T-helper 17 cell (primary cell): Measurements from ENCODE around the gene SNX19. TPM values are rescaled to one million over a fixed set of nuclear protein-coding genes. Genes with fewer than 3 reads are reported as not detected.

Experiments
- ATAC-seq: fragments of 150-1000 bp; cut with Tn5 transposase; 2 replicates; pipeline ENCODE4 v1.10.0; 2021; ENCODE audit warnings: mild to moderate bottlenecking, moderate library complexity
- DNase-seq, 3 donors: peaks; one replicate each; pipeline versions ENCODE4 v3.0.0 to v3.0.0-alpha.2; 2020 to 2021
- H3K9me3 ChIP-seq: one replicate; pipeline ENCODE4 v1.7.0; 2013; ENCODE audit warnings: low read length, mild to moderate bottlenecking; ENCODE audit not compliant: control insufficient read depth, poor library complexity, severe bottlenecking
- H3K27ac Mint-ChIP-seq: one replicate; pipeline ENCODE4 v1.8.0; 2022; ENCODE audit warnings: mild to moderate bottlenecking, moderate library complexity, mixed read lengths
- H3K27me3 Mint-ChIP-seq: one replicate; pipeline ENCODE4 v1.8.0; 2022; ENCODE audit warnings: mixed read lengths
- H3K36me3 Mint-ChIP-seq: one replicate; pipeline ENCODE4 v1.8.0; 2022; ENCODE audit warnings: low read depth, mixed read lengths
- H3K4me1 Mint-ChIP-seq: one replicate; pipeline ENCODE4 v1.8.0; 2022; ENCODE audit warnings: mild to moderate bottlenecking, mixed read lengths
- H3K4me3 Mint-ChIP-seq: one replicate; pipeline ENCODE4 v1.8.0; 2022; ENCODE audit warnings: mild to moderate bottlenecking, moderate library complexity, mixed read lengths
- total RNA-seq, 4 donors: library from RNA in 2 of 4; stranded (reverse) in 2 of 4; gene quantifications; one replicate each; pipeline ENCODE4 v1.2.3 and lab custom pipeline; 2022 to 2026

SNX19 gene
- total RNA-seq, 2 donors from 2014 or later, result 64.6 to 67.3 TPM

- Mint-ChIP-seq H3K4me3 (no peak overlapping the region), H3K27ac (no peak overlapping the region), H3K27me3 (no peaks in the 10 kb centered on the region), H3K4me1 (peaks cover 19% of the 10 kb centered on the region), H3K36me3 (peaks cover 19% of the 10 kb centered on the region)
- DNase-seq, result no peak
- H3K9me3 ChIP-seq, result no peaks in the 10 kb centered on the region
- ATAC-seq, result no peak
Measured at GRCh38 chr11:130899106-130899505, 17.2 kb downstream of the SNX19 start.

DNA sequence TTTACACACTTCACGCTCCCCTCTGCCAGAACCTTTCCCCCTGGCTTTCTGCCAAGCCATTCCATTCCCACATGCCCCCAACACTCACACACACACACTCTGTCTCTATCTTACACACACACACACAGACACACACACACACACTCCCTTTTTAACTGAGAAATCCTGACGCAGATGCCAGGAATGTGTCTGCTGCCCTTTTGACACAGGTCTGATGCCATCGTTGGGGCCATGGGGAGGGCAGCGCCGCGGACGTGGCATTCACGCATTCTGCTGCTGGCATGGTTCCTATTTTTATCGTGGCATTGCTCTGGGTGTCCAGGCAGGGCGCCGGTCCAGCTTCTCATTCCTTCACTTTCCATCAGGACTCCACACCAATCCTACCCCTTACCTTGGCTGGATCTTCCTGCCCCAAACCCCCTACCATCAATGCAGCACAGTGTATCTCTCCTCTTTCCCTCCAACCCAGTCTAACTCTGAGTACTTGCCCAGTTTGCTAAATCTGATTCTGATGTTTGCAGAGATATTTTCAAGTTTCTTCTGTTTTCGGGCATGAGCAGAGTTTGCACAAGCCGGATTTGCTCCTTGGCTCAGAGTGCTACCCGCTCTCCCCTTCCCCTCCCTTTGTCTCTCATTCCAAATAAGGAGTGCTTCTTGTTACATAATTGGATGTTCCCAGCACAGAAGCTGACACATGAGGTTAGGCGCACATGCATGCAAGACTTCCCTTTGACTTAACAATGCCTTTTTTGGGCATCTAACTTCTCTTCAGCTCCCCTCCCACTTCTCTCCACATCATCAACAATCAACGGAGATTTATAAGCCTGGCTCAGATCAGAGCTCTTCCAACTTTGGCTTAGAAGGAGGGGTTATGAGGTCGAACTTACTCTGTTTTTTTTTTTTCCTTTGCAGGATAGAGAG is 18.8 kb downstream of the SNX19 start:
- DNase-seq (no peak), ATAC-seq (no peak)
- peak overlapping the region; percentile 91 for H3K27ac Mint-ChIP-seq
- no peaks in the 10 kb centered on the region for H3K9me3 ChIP-seq
- no peak overlapping the region for H3K4me3 Mint-ChIP-seq
- no peaks in the 10 kb centered on the region for H3K27me3 Mint-ChIP-seq
- peaks cover 19% of the 10 kb centered on the region for H3K4me1 Mint-ChIP-seq
- H3K36me3 Mint-ChIP-seq, result peaks cover 23% of the 10 kb centered on the region

DNA sequence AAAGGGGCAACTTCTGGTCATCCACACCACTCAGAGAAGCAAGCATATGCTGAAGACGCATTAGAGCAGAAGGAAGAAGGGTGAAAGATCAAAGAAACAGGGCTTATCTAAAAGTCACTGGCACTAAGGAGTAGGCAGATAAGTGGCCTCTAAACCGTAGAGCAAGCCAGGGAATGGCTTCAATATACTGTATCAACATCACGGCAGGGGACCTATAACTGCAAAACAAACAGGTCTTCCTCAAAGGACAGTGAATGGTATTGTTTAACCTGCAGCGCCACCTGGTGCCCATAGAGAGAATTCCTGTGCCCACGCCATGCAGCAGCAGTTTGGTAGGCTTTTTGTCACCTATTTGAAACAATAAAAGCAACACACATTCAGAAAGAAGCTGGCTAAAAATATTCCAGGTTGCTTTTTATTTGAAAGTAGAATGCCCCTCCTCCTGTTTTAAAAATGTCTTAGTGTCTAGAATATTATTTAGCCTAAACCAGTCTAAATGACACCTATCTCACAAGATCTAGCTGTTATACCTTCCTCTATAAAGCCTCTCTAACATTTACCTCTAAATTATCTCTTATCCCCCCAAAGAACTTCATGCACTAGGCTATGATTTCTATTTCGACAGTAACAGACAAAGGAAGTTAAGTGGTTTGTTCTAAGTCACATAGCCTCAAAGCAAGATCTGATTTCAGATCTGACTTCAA is 21.8 kb downstream of the SNX19 start:
- H3K4me1 Mint-ChIP-seq, result peaks cover 17% of the 10 kb centered on the region
- no peaks in the 10 kb centered on the region for H3K27me3 Mint-ChIP-seq
- peak; percentile 96 for ATAC-seq
- no peaks in the 10 kb centered on the region for H3K9me3 ChIP-seq
- peaks cover 14% of the 10 kb centered on the region for H3K36me3 Mint-ChIP-seq
- no peak overlapping the region for H3K27ac Mint-ChIP-seq
- DNase-seq, result peak; percentile 40 to 52 (median 44)
- H3K4me3 Mint-ChIP-seq, result no peak overlapping the region

DNA sequence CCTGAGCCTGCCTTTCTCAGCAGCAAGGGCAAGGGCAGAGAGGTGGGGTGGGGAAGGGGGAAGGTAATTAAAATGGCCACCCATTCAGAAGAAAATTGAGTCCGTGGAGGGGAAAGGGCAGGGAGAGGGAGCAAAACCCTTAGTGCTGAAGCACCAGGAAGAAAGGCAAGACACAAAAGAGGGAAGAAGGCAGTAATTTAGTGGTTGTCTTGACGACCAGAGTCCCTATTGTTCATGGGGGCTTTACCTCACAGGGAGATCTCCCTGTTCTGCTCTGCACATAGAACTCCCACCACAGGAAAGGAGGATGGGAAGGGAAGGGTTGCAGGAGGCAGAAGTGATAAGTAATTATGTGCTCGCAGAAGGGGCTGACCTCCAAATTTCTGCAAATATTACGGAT is 23.4 kb downstream of the SNX19 start:
- no peaks in the 10 kb centered on the region for H3K27me3 Mint-ChIP-seq
- H3K4me1 Mint-ChIP-seq, result peaks cover 15% of the 10 kb centered on the region
- no peak overlapping the region for H3K4me3 Mint-ChIP-seq
- ATAC-seq (no peak), DNase-seq (no peak)
- H3K9me3 ChIP-seq, result no peaks in the 10 kb centered on the region
- peaks cover 11% of the 10 kb centered on the region for H3K36me3 Mint-ChIP-seq
- H3K27ac Mint-ChIP-seq, result no peak overlapping the region

DNA sequence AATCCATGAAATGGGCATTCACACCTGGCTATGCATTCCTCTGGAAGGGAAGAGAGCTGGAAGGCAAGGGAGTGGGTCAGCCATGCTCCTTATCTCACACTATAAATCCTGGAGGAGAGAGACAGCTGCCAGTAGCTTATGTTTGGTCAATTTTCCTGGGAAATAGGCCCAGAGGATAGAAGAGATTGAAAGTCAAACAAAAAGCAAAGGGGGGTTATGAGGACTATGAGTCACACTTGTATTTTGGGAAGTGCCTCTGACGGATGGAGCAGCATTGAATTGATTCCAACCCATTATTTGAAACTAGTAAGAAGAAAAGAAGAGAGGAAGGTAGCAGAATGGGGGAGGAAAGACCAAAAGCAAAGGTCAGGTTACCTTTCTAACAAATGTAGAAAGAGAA is 25.0 kb downstream of the SNX19 start:
- Mint-ChIP-seq H3K4me1 (peaks cover 19% of the 10 kb centered on the region), H3K4me3 (no peak overlapping the region), H3K27ac (no peak overlapping the region), H3K27me3 (no peaks in the 10 kb centered on the region), H3K36me3 (peaks cover 8% of the 10 kb centered on the region)
- no peaks in the 10 kb centered on the region for H3K9me3 ChIP-seq
- ATAC-seq, result no peak
- no peak for DNase-seq

DNA sequence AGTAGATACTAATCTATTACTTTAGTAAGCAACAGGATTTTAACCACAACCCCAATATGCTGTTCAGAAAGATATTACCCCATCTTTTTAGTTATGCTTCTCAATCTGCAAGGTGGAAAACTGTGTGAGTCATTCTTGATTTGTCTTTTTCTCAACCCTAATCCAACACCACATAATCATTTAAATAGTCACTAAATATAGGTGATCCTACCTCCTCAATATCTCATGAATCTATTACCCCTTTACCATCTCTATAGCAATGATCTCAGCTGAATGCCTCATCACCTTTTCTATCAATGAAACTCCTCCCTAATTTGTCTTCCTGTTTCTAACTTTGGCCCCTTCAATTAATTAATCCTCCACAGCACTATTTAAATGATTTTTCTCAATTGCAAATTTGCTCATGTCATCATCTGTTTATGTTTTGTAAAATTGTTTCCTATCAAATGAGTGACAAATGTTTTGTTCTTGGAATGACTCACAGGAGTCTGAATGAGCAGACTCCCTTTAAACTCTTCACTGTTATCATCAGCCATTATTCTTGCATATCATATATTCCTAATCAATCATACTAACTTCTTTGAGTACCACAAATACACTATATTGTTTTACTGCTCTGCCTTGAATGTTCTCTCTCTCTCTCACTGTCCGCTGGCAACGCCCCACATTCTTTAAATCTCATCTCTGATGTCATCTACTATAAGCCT is 26.1 kb downstream of the SNX19 start:
- peaks cover 8% of the 10 kb centered on the region for H3K36me3 Mint-ChIP-seq
- H3K9me3 ChIP-seq, result no peaks in the 10 kb centered on the region
- no peak for DNase-seq
- no peak overlapping the region for H3K27ac Mint-ChIP-seq
- ATAC-seq, result no peak
- no peaks in the 10 kb centered on the region for H3K27me3 Mint-ChIP-seq
- H3K4me3 Mint-ChIP-seq, result no peak overlapping the region
- peaks cover 19% of the 10 kb centered on the region for H3K4me1 Mint-ChIP-seq

- H3K27ac Mint-ChIP-seq, result no peak overlapping the region
- no peak overlapping the region for H3K4me3 Mint-ChIP-seq
- ATAC-seq, result no peak
- peaks cover 13% of the 10 kb centered on the region for H3K36me3 Mint-ChIP-seq
- H3K27me3 Mint-ChIP-seq, result no peaks in the 10 kb centered on the region
- no peaks in the 10 kb centered on the region for H3K9me3 ChIP-seq
- DNase-seq, result no peak
- H3K4me1 Mint-ChIP-seq, result peaks cover 18% of the 10 kb centered on the region
Measured at GRCh38 chr11:130888790-130889189, 27.5 kb downstream of the SNX19 start.

DNA sequence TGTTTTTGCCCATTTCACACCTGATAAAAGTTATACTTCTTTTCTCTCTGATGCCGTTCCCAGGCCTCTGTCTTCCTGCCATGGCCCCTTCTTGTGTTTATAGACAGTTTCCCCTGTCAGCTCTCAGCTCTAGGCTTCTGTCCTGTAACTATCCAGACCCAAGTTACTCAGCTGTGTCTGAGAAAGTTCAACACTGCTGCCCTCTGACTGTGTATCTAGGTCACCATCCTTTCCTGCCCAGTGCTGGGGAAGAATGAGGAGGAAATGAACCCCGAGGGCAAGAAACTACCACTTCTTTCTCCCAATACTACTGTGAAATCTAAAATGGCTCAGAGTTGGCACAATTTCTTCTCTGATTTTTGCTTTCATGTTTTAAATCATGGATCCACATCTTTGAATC is 29.6 kb downstream of the SNX19 start:
- Mint-ChIP-seq H3K36me3 (peaks cover 9% of the 10 kb centered on the region), H3K27me3 (no peaks in the 10 kb centered on the region), H3K27ac (peak overlapping the region; percentile 72), H3K4me3 (no peak overlapping the region), H3K4me1 (peaks cover 21% of the 10 kb centered on the region)
- H3K9me3 ChIP-seq, result no peaks in the 10 kb centered on the region
- DNase-seq, result no peak
- ATAC-seq, result no peak

DNA sequence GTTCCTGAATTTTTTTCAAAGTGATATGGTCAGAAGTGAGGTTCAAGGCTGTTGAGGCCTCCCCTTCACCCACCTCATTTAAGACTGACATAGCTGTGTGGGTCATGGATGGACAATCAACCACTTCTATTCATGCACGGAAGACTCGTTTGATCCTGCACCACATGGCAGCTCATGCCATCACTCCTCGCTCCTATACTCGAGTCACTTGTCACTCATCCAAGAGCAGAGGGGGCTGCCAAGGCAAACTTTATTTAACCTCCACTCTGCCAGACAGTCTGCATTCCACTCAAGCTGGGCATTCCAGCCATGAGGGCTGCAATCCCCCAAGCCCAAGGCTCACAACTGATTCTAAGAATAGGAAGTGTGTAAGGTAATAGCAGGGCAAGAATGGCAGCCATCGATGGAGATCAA is 34.1 kb downstream of the SNX19 start:
- no peaks in the 10 kb centered on the region for H3K9me3 ChIP-seq
- H3K36me3 Mint-ChIP-seq, result peaks cover 15% of the 10 kb centered on the region
- ATAC-seq, result no peak

DNA sequence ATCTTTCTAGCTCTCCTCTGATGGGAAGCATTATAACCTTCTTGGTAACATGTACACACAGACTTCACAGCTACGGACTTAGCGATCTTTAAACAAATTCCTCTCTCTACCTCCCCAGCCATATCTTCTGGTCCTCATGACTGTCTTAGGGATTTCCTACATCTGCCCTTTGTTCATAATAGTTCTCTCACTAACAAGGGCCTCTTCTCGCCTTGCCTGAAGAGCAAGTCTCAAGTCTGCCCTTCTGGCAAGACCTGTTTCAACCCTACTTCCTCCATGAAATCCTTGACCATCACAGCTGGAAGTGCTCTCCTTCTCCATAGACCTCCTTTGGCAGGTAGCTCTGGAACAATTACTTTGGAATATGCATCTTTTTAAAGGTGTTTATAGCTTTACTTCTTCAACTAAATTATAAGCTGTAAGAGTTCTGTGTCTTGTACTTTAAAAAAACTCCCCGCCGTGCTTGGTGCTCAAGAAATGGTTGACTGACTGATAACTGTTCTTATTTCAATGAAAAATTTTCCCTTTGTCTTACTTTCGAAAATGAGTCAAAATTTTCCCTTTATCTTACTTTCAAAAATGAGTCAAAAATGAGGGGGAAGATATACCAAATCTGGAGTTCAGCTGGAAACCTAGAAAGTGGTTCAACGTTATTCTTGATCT is 34.7 kb downstream of the SNX19 start:
- Mint-ChIP-seq H3K36me3 (peaks cover 13% of the 10 kb centered on the region), H3K4me1 (peaks cover 15% of the 10 kb centered on the region), H3K27me3 (no peaks in the 10 kb centered on the region), H3K4me3 (no peak overlapping the region), H3K27ac (peak overlapping the region; percentile 19)
- no peaks in the 10 kb centered on the region for H3K9me3 ChIP-seq
- no peak for DNase-seq
- no peak for ATAC-seq

More for the DNA sequence above, 34.1 kb downstream of the SNX19 start:
- DNase-seq, result no peak
- peak overlapping the region; percentile 19 for H3K27ac Mint-ChIP-seq
- no peak overlapping the region for H3K4me3 Mint-ChIP-seq
- H3K4me1 Mint-ChIP-seq, result peaks cover 19% of the 10 kb centered on the region
- no peaks in the 10 kb centered on the region for H3K27me3 Mint-ChIP-seq

DNA sequence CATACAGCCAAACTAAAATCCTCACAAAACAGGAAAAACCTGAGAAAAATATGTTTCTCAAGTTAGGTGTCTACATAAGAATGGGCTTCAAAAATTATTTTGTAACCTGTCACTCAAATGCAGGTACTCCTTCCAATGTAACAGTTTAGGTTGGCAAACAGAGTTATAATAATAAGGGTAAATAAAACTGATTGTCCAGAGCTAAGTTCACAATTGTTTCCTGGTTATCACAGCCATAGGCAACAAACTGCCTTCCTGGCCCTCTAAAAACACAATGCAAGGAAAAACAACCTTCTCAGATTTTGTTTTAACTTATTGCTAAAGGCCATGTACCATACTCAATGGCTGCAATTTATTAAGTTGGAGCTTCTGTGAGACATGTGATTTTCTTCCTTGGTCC is 36.4 kb downstream of the SNX19 start:
- DNase-seq, result no peak
- H3K27me3 Mint-ChIP-seq, result no peaks in the 10 kb centered on the region
- H3K4me3 Mint-ChIP-seq, result no peak overlapping the region
- H3K9me3 ChIP-seq, result no peaks in the 10 kb centered on the region
- H3K4me1 Mint-ChIP-seq, result peaks cover 13% of the 10 kb centered on the region
- no peak overlapping the region for H3K27ac Mint-ChIP-seq
- peaks cover 13% of the 10 kb centered on the region for H3K36me3 Mint-ChIP-seq
- no peak for ATAC-seq

DNA sequence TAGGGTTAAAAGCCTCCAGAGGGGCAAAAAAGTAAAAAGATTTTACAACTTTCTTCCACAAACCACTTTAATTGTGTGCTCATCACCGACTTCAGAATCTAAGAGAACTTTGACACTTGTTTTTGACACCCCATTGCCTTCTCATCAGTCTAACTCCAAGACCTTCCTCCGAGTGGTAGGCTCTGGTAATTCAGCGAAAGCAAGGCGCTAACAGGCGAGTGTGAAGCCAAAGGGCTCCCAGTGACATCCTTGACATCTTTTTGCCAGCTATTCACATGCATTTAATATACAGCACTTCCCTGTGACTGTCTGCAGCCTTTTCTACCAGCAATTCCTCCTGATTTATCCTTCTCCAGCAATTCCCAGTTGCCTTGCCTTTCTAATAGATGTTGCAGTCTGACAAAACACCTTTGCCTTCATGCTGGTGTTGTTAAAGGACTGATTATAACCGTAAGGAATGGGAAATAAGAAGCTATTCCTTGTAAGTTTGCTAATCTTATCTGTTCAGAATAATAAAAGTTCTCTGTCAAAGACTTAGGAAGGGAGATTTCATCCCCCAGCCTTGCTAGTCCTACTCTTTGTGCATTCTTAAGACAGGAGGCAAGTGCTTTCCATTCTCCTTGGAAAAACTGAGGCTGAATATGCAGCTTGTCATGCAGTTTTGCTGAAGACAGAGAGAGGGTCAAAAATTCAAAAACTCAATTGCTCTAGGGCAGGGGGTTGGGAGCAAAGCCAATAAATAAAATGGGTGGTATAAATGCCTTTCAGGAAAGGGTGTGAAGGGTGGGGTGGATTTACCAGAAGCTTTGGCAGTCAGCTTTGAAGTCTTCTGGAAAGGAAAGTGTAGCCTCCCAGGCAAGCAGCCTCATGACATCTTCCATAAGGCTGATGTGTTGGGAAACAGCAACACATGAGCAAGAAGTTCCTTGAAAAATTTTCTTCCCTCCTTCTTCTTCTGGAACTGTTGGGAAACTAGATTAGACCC is 39.1 kb downstream of the SNX19 start:
- no peak for ATAC-seq
- H3K27me3 Mint-ChIP-seq, result no peaks in the 10 kb centered on the region
- H3K36me3 Mint-ChIP-seq, result peaks cover 8% of the 10 kb centered on the region
- H3K4me3 Mint-ChIP-seq, result no peak overlapping the region
- DNase-seq, result no peak
- H3K4me1 Mint-ChIP-seq, result peaks cover 6% of the 10 kb centered on the region
- no peaks in the 10 kb centered on the region for H3K9me3 ChIP-seq
- H3K27ac Mint-ChIP-seq, result no peak overlapping the region
